IMR-90 (cell line): ENCODE results near the gene HNRNPLL. TPM values are rescaled to one million over a fixed set of nuclear protein-coding genes. Genes with fewer than 3 reads are reported as not detected.

Experiments
- ATAC-seq: fragments of 200-7000 bp; cut with Tn5 transposase; 2 replicates; pipeline ENCODE4 v1.9.1; 2020; ENCODE audit warnings: low read depth, mild to moderate bottlenecking, moderate library complexity
- BruUV-seq: library from RNA; stranded (reverse); fragments of 400-500 nt; replicated peaks from 2 replicates; lab custom pipeline; 2021; lab: Mats Ljungman, UMichigan
- CTCF ChIA-PET: fragments of 300-600 bp; formaldehyde crosslinking; extraction: SDS; loops from one replicate; lab custom pipeline; 2021; ENCODE audit warnings: antibody characterized with exemption; lab: Yijun Ruan, JAX
- POLR2A ChIA-PET: fragments of 300-600 bp; sonication (Branson Sonifier 250); formaldehyde crosslinking; loops from one replicate; lab custom pipeline; 2022; ENCODE audit warnings: antibody characterized with exemption; ENCODE audit not compliant: unreplicated experiment; lab: Charles Lee
- DNase-seq: peaks from one replicate; pipeline ENCODE4 v3.0.0; 2013
- H2AFZ ChIP-seq: replicated peaks from 2 replicates; pipeline ENCODE3; 2013; ENCODE audit warnings: low read length, mild to moderate bottlenecking; ENCODE audit not compliant: poor library complexity
- H2AK5ac ChIP-seq: 2 replicates; pipeline ENCODE4 v1.6.1; 2013; ENCODE audit warnings: low read depth, low read length, inconsistent platforms
- H2AK9ac ChIP-seq: replicated peaks from 2 replicates; pipeline ENCODE3; 2013; ENCODE audit warnings: mild to moderate bottlenecking, low read depth, low read length, moderate library complexity; ENCODE audit not compliant: poor library complexity
- H2BK120ac ChIP-seq: 2 replicates; pipeline ENCODE4 v1.6.1; 2013; ENCODE audit warnings: low read depth, low read length, inconsistent platforms
- H2BK15ac ChIP-seq: 3 replicates; pipeline ENCODE4 v1.6.1; 2013; ENCODE audit warnings: low read depth, low read length, inconsistent platforms
- H2BK20ac ChIP-seq: 2 replicates; pipeline ENCODE4 v1.6.1; 2013; ENCODE audit warnings: low read depth, mild to moderate bottlenecking, inconsistent platforms, low read length, moderate library complexity
- H2BK5ac ChIP-seq: 2 replicates; pipeline ENCODE4 v1.6.1; 2013; ENCODE audit warnings: mild to moderate bottlenecking, low read depth, low read length, inconsistent platforms; ENCODE audit not compliant: poor library complexity, severe bottlenecking
- H3K14ac ChIP-seq: replicated peaks from 2 replicates; pipeline ENCODE4 v1.6.1; 2013; ENCODE audit warnings: low read depth, low read length, inconsistent platforms
- H3K18ac ChIP-seq: 2 replicates; pipeline ENCODE4 v1.6.1; 2013; ENCODE audit warnings: low read depth, low read length, control low read depth
- H3K23ac ChIP-seq: 2 replicates; pipeline ENCODE4 v1.6.1; 2013; ENCODE audit warnings: low read depth, low read length, inconsistent platforms
- H3K27ac ChIP-seq: 2 replicates; pipeline ENCODE4 v1.5.1; 2013; ENCODE audit warnings: mild to moderate bottlenecking, control low read depth, low read length; ENCODE audit not compliant: insufficient read depth
- H3K27me3 ChIP-seq: 2 replicates; pipeline ENCODE4 v1.6.1; 2013; ENCODE audit warnings: low read length; ENCODE audit not compliant: control insufficient read depth, insufficient read depth
- H3K36me3 ChIP-seq: 2 replicates; pipeline ENCODE4 v1.6.1; 2013; ENCODE audit warnings: low read length, mixed read lengths; ENCODE audit not compliant: control insufficient read depth, insufficient read depth
- H3K4ac ChIP-seq: 2 replicates; pipeline ENCODE4 v1.6.1; 2013; ENCODE audit warnings: low read depth, low read length, inconsistent platforms
- H3K4me1 ChIP-seq: 2 replicates; pipeline ENCODE4 v1.6.1; 2013; ENCODE audit warnings: low read length, mixed read lengths; ENCODE audit not compliant: control insufficient read depth, insufficient read depth
- H3K4me2 ChIP-seq: 2 replicates; pipeline ENCODE4 v1.6.1; 2013; ENCODE audit warnings: low read depth, mild to moderate bottlenecking, control low read depth, low read length, moderate library complexity
- H3K4me3 ChIP-seq: 2 replicates; pipeline ENCODE4 v1.5.1; 2013; ENCODE audit warnings: low read depth, mild to moderate bottlenecking, control low read depth, low read length, moderate library complexity; ENCODE audit not compliant: insufficient read depth
- H3K56ac ChIP-seq: 2 replicates; pipeline ENCODE4 v1.6.1; 2013; ENCODE audit warnings: low read length, inconsistent platforms; ENCODE audit not compliant: insufficient read depth; ENCODE audit errors: extremely low read depth
- H3K79me1 ChIP-seq, 2 experiments: 2 replicates each; pipeline ENCODE4 v1.6.1; 2013; ENCODE audit warnings: low read length in 2 of 2, inconsistent platforms in 1 of 2, low read depth in 1 of 2
- H3K9ac ChIP-seq: 2 replicates; pipeline ENCODE4 v1.6.1; 2013; ENCODE audit warnings: low read depth, low read length, control low read depth
- H3K9me1 ChIP-seq: 2 replicates; pipeline ENCODE4 v1.6.1; 2013; ENCODE audit warnings: low read length, inconsistent platforms; ENCODE audit not compliant: insufficient read depth
- H3K9me3 ChIP-seq: 2 replicates; pipeline ENCODE4 v1.6.1; 2013; ENCODE audit warnings: low read length; ENCODE audit not compliant: control insufficient read depth, insufficient read depth
- H4K20me1 ChIP-seq: 2 replicates; pipeline ENCODE4 v1.6.1; 2013; ENCODE audit warnings: low read length, inconsistent platforms; ENCODE audit not compliant: insufficient read depth
- H4K5ac ChIP-seq: 2 replicates; pipeline ENCODE4 v1.6.1; 2013; ENCODE audit warnings: mild to moderate bottlenecking, low read depth, low read length, control low read depth
- H4K8ac ChIP-seq, 2 experiments: 2 replicates each; pipeline ENCODE4 v1.6.1; 2013; ENCODE audit warnings: low read depth in 2 of 2, low read length in 2 of 2, control low read depth in 1 of 2, inconsistent platforms in 1 of 2
- H4K91ac ChIP-seq: 2 replicates; pipeline ENCODE4 v1.6.1; 2013; ENCODE audit warnings: low read depth, low read length, inconsistent platforms; ENCODE audit not compliant: insufficient read depth
- BHLHE40 ChIP-seq: fragments of 150-350 bp; IDR thresholded peaks from 2 replicates; pipeline ENCODE4 v1.6.1; 2016; ENCODE audit warnings: mild to moderate bottlenecking, low read depth, low read length
- CEBPB ChIP-seq: IDR thresholded peaks from 2 replicates; pipeline ENCODE4 v1.6.1; 2012; ENCODE audit warnings: low read depth, low read length, improper control_type of control experiment
- CHD1 ChIP-seq: IDR thresholded peaks from 2 replicates; pipeline ENCODE4 v1.6.1; 2012; ENCODE audit warnings: low read depth, low read length, improper control_type of control experiment
- CTCF ChIP-seq: conservative IDR thresholded peaks from 2 replicates; pipeline ENCODE4 v1.5.1; 2012; ENCODE audit warnings: mild to moderate bottlenecking, low read depth, low read length, improper control_type of control experiment
- FOS ChIP-seq: fragments of 150-350 bp; IDR thresholded peaks from 2 replicates; pipeline ENCODE4 v1.6.1; 2016; ENCODE audit warnings: low read depth, low read length
- MAFK ChIP-seq: IDR thresholded peaks from 2 replicates; pipeline ENCODE4 v1.6.1; 2012; ENCODE audit warnings: low read depth, low read length, improper control_type of control experiment
- MAZ ChIP-seq: IDR thresholded peaks from 2 replicates; pipeline ENCODE4 v1.6.1; 2012; ENCODE audit warnings: low read depth, mild to moderate bottlenecking, low read length, improper control_type of control experiment, moderate library complexity, borderline replicate concordance
- MXI1 ChIP-seq: IDR thresholded peaks from 2 replicates; pipeline ENCODE4 v1.6.1; 2012; ENCODE audit warnings: low read depth, mild to moderate bottlenecking, low read length, moderate library complexity, borderline replicate concordance
- NFE2L2 ChIP-seq: fragments of 150-350 bp; IDR thresholded peaks from 2 replicates; pipeline ENCODE4 v1.6.1; 2016; ENCODE audit warnings: low read depth, mild to moderate bottlenecking, low read length
- POLR2A ChIP-seq: IDR thresholded peaks from 2 replicates; pipeline ENCODE4 v1.6.1; 2012; ENCODE audit warnings: mild to moderate bottlenecking, low read depth, low read length
- RAD21 ChIP-seq: IDR thresholded peaks from 2 replicates; pipeline ENCODE4 v1.6.1; 2012; ENCODE audit warnings: low read length, improper control_type of control experiment
- RCOR1 ChIP-seq: IDR thresholded peaks from 2 replicates; pipeline ENCODE4 v1.6.1; 2012; ENCODE audit warnings: mild to moderate bottlenecking, low read length, improper control_type of control experiment; ENCODE audit not compliant: insufficient replicate concordance
- RFX5 ChIP-seq: IDR thresholded peaks from 2 replicates; pipeline ENCODE4 v1.8.0; 2012; ENCODE audit warnings: low read depth, mild to moderate bottlenecking, low read length, moderate library complexity
- SMC3 ChIP-seq: fragments of 150-350 bp; IDR thresholded peaks from 2 replicates; pipeline ENCODE4 v1.6.1; 2016; ENCODE audit warnings: low read depth, mild to moderate bottlenecking, antibody characterized with exemption, low read length, moderate library complexity
- WGBS, 2 experiments: methylation state at CpG; one replicate each; pipeline versions ENCODE4 v1.1.5 to v1.1.7; 2013; ENCODE audit warnings: missing lambda C conversion rate in 2 of 2; ENCODE audit not compliant: insufficient read length in 1 of 2; ENCODE audit errors: extremely low coverage in 2 of 2; 5-methylcytosine and 5-hydroxymethylcytosine counted together
- dilution Hi-C: fragments of 300-500 bp; cut with HindIII; formaldehyde crosslinking; loops from one replicate; pipeline ENCODE4 v1.14.3; 2018; ENCODE audit warnings: low sequenced_read_pairs; ENCODE audit not compliant: unreplicated experiment
- in situ Hi-C: fragments of 300-500 bp; cut with MboI; formaldehyde crosslinking; loops from 3 replicates; pipeline ENCODE4 v1.14.3; 2019; ENCODE audit warnings: low sequenced_read_pairs, inconsistent platforms, mixed read lengths
- intact Hi-C: fragments of 100-400 bp; cut with micrococcal nuclease; formaldehyde crosslinking; loops from 2 replicates; pipeline ENCODE4 v1.10.0; 2022
- polyA plus RNA-seq, 3 experiments: library from polyadenylated mRNA; depleted of rRNA; stranded (reverse); fragments of >200 nt; gene quantifications; 2 replicates each; pipeline ENCODE4 v1.2.3, GENCODE V29; 2012; ENCODE audit warnings: low replicate concordance in 1 of 3
- total RNA-seq: library from RNA; depleted of rRNA; stranded (reverse); fragments of >200 nt; gene quantifications from 2 replicates; pipeline ENCODE4 v1.2.3, GENCODE V29; 2012
- TF ChIP-seq, protein P1 (sequence below): fragments of 150-350 bp; IDR thresholded peaks from 2 replicates; pipeline ENCODE4 v1.6.1; 2016; ENCODE audit warnings: low read depth, mild to moderate bottlenecking, low read length, moderate library complexity, borderline replicate concordance
- TF ChIP-seq, protein P2 (sequence below): fragments of 150-350 bp; IDR thresholded peaks from 2 replicates; pipeline ENCODE4 v1.6.1; 2017; ENCODE audit warnings: mild to moderate bottlenecking, antibody characterized with exemption, low read length, low read depth

Gene HNRNPLL
- total and polyA plus RNA-seq, 2 of the 4 experiments (the other 2 are of a cell fraction): 23.7 to 53.1 TPM

DNA sequence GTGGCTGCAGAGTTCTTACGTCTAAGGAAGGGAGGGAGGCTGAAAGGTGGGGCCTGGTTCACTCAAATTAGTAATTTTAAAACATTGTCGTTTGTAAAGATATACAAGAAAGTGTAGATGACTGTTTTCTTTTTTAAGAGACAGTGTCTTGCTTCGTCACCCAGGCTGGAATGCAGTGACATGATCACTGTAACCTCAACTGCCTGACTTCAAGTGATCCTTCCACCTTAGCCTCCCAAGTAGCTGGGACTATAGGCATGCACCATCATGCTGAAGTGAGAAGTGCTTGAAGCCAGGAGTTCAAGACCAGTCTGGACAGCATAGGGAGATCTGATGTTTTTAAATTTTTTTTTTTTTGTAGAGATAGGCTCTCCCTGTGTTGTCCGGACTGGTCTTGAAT lies 52.9 kb downstream of the HNRNPLL start:
- Histone ChIP-seq H3K79me1 (no peaks in the 10 kb centered on the region), H3K36me3 (peaks cover 9% of the 10 kb centered on the region), H3K9ac (no peak overlapping the region), H2BK5ac (no peak overlapping the region), H3K27me3 (no peaks in the 10 kb centered on the region), H3K9me1 (no peaks in the 10 kb centered on the region), H4K20me1 (no peaks in the 10 kb centered on the region), H3K4me1 (no peaks in the 10 kb centered on the region), H2BK20ac (no peak overlapping the region), H2AK5ac (no peak overlapping the region), H3K9me3 (no peaks in the 10 kb centered on the region), H3K23ac (no peak overlapping the region), H2AFZ (no peak overlapping the region), H3K4me2 (no peak overlapping the region), H3K27ac (no peak overlapping the region), H4K8ac (no peak overlapping the region), H3K4me3 (no peak overlapping the region), H4K91ac (no peak overlapping the region), H2BK15ac (no peak overlapping the region), H3K14ac (no peak overlapping the region), H2AK9ac (no peak overlapping the region), H3K4ac (no peak overlapping the region), H3K56ac (no peak overlapping the region), H4K5ac (no peak overlapping the region), H2BK120ac (no peak overlapping the region), H3K18ac (no peak overlapping the region)
- intact Hi-C loops: no loop called here
- DNase-seq (no peak), ATAC-seq (no peak)
- WGBS, 2 experiments: no CpG with 5 or more reads among the region's 4 CpGs
- CTCF ChIA-PET: no interaction called here
- no TSS peak for BruUV-seq
- TF ChIP-seq MXI1 (no peak), CTCF (no peak), NFE2L2 (no peak), SMC3 (no peak), CEBPB (no peak), RFX5 (no peak), CHD1 (no peak), FOS (no peak), RAD21 (no peak), MAFK (no peak), RCOR1 (no peak), BHLHE40 (no peak), POLR2A (no peak), MAZ (no peak)
- TF ChIP-seq, protein P1, sequence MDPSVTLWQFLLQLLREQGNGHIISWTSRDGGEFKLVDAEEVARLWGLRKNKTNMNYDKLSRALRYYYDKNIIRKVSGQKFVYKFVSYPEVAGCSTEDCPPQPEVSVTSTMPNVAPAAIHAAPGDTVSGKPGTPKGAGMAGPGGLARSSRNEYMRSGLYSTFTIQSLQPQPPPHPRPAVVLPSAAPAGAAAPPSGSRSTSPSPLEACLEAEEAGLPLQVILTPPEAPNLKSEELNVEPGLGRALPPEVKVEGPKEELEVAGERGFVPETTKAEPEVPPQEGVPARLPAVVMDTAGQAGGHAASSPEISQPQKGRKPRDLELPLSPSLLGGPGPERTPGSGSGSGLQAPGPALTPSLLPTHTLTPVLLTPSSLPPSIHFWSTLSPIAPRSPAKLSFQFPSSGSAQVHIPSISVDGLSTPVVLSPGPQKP: no peak
- TF ChIP-seq, protein P2, sequence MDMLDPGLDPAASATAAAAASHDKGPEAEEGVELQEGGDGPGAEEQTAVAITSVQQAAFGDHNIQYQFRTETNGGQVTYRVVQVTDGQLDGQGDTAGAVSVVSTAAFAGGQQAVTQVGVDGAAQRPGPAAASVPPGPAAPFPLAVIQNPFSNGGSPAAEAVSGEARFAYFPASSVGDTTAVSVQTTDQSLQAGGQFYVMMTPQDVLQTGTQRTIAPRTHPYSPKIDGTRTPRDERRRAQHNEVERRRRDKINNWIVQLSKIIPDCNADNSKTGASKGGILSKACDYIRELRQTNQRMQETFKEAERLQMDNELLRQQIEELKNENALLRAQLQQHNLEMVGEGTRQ: no peak
- dilution Hi-C loops: loop anchor here (25.0 kb wide), 1 partner anchor 187 kb away; no protein-coding TSS in a partner anchor
- in situ Hi-C loops: no loop called here
- POLR2A ChIA-PET: no interaction called here
